Panc1 (cell line): Measurements from ENCODE around the gene ABCC1. TPM values are rescaled to one million over a fixed set of nuclear protein-coding genes. Genes with fewer than 3 reads are reported as not detected.

Source experiments
- ATAC-seq: fragments of 200-7000 bp; cut with Tn5 transposase; 2 replicates; pipeline ENCODE4 v1.9.1; 2020; ENCODE audit warnings: mild to moderate bottlenecking, moderate library complexity
- BruUV-seq: library from RNA; stranded (reverse); fragments of 400-500 nt; replicated peaks from 2 replicates; lab custom pipeline; 2021; lab: Mats Ljungman, UMichigan
- CTCF ChIA-PET: fragments of 300-600 bp; sonication (Branson Sonifier 250); formaldehyde crosslinking; loops from one replicate; lab custom pipeline; 2022; ENCODE audit warnings: antibody characterized with exemption; lab: Charles Lee
- POLR2A ChIA-PET: fragments of 300-600 bp; sonication (Branson Sonifier 250); formaldehyde crosslinking; loops from one replicate; lab custom pipeline; 2022; ENCODE audit warnings: antibody characterized with exemption; lab: Charles Lee
- DNase-seq: peaks from one replicate; pipeline ENCODE4 v3.0.0-alpha.2; 2010; ENCODE audit warnings: low read depth, low spot score
- H3K27ac ChIP-seq: 2 replicates; pipeline ENCODE4 v1.5.1; 2011; ENCODE audit warnings: mild to moderate bottlenecking, low read length, inconsistent platforms
- H3K27me3 ChIP-seq: fragments of 200-500 bp; sonication (Bioruptor generic); 2 replicates; pipeline ENCODE4 v1.6.0; 2014; ENCODE audit warnings: low read length, inconsistent platforms; ENCODE audit not compliant: control insufficient read depth, insufficient read depth
- H3K36me3 ChIP-seq: fragments of 200-500 bp; sonication (Bioruptor generic); 2 replicates; pipeline ENCODE4 v1.5.1; 2014; ENCODE audit warnings: inconsistent platforms, mild to moderate bottlenecking, low read length, moderate library complexity; ENCODE audit not compliant: control insufficient read depth, insufficient read depth
- H3K4me1 ChIP-seq: 2 replicates; pipeline ENCODE4 v1.5.1; 2011; ENCODE audit warnings: inconsistent platforms, mild to moderate bottlenecking, low read length, moderate library complexity; ENCODE audit not compliant: control insufficient read depth, insufficient read depth
- H3K4me3 ChIP-seq, 2 experiments: 2 replicates each; pipeline ENCODE4 v1.5.1; 2011 to 2012; ENCODE audit warnings: low read depth in 2 of 2, low read length in 2 of 2, mild to moderate bottlenecking in 2 of 2, inconsistent platforms in 1 of 2, moderate library complexity in 1 of 2
- H3K9me3 ChIP-seq: fragments of 200-500 bp; sonication (Bioruptor generic); 2 replicates; pipeline ENCODE4 v1.5.1; 2014; ENCODE audit warnings: low read depth, mild to moderate bottlenecking, inconsistent platforms, low read length, moderate library complexity; ENCODE audit not compliant: control insufficient read depth, insufficient read depth
- POLR2AphosphoS5 ChIP-seq: IDR thresholded peaks from 2 replicates; pipeline ENCODE4 v1.6.1; 2012; ENCODE audit warnings: mild to moderate bottlenecking, low read depth, low read length, moderate library complexity
- SIN3A ChIP-seq: IDR thresholded peaks from 2 replicates; pipeline ENCODE4 v1.6.1; 2012; ENCODE audit warnings: low read depth, mild to moderate bottlenecking, low read length, moderate library complexity, borderline replicate concordance; ENCODE audit not compliant: insufficient read depth
- TCF7L2 ChIP-seq: IDR thresholded peaks from 2 replicates; pipeline ENCODE4 v1.6.1; 2011; ENCODE audit warnings: mild to moderate bottlenecking, low read depth, low read length, inconsistent platforms
- in situ Hi-C: cut with HindIII; loops from 2 replicates; pipeline ENCODE4 v1.10.0; 2016; ENCODE audit warnings: low sequenced_read_pairs, low pct_unique_long_range_greater_than_20kb
- intact Hi-C: fragments of 100-400 bp; cut with micrococcal nuclease; formaldehyde crosslinking; loops from one replicate; pipeline ENCODE4 v1.10.0; 2022; ENCODE audit not compliant: unreplicated experiment
- total RNA-seq: library from RNA; stranded (reverse); gene quantifications from one replicate; pipeline ENCODE4 v1.2.1, GENCODE V29; 2021; ENCODE audit not compliant: unreplicated experiment
- TF ChIP-seq, protein P1 (sequence below): fragments of 450-650 bp; IDR thresholded peaks from 2 replicates; pipeline ENCODE4 v1.5.1; 2017; ENCODE audit warnings: mild to moderate bottlenecking
- TF ChIP-seq, protein P2 (sequence below), 2 experiments: IDR thresholded peaks; 2 replicates each; pipeline ENCODE4 v1.6.1; 2011 to 2012; ENCODE audit warnings: low read depth in 2 of 2, control low read depth in 1 of 2, low read length in 1 of 2, mild to moderate bottlenecking in 1 of 2, moderate library complexity in 1 of 2; ENCODE audit not compliant: insufficient read depth in 1 of 2

ABCC1 gene
- total RNA-seq, 1 experiment from 2014 or later: 296 TPM

GRCh38 chr16:16188827-16189226 is 239.4 kb downstream of the ABCC1 start:
- DNase-seq (no peak), ATAC-seq (no peak)
- intact Hi-C loops (no loop called here), in situ Hi-C loops (no loop called here)
- H3K4me1 ChIP-seq: no peaks in the 10 kb centered on the region
- H3K4me3 ChIP-seq: no peak overlapping the region
- ChIA-PET CTCF (no interaction called here), POLR2A (interaction anchor here (0.8 kb wide), 1 partner anchor 26 kb away, joined by 5 read pairs; no protein-coding TSS in a partner anchor)
- H3K27me3 ChIP-seq: no peaks in the 10 kb centered on the region
- TF ChIP-seq TCF7L2 (no peak), SIN3A (no peak), POLR2AphosphoS5 (no peak)
- TF ChIP-seq, protein P1, sequence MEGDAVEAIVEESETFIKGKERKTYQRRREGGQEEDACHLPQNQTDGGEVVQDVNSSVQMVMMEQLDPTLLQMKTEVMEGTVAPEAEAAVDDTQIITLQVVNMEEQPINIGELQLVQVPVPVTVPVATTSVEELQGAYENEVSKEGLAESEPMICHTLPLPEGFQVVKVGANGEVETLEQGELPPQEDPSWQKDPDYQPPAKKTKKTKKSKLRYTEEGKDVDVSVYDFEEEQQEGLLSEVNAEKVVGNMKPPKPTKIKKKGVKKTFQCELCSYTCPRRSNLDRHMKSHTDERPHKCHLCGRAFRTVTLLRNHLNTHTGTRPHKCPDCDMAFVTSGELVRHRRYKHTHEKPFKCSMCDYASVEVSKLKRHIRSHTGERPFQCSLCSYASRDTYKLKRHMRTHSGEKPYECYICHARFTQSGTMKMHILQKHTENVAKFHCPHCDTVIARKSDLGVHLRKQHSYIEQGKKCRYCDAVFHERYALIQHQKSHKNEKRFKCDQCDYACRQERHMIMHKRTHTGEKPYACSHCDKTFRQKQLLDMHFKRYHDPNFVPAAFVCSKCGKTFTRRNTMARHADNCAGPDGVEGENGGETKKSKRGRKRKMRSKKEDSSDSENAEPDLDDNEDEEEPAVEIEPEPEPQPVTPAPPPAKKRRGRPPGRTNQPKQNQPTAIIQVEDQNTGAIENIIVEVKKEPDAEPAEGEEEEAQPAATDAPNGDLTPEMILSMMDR: no peak
- TF ChIP-seq, protein P2, sequence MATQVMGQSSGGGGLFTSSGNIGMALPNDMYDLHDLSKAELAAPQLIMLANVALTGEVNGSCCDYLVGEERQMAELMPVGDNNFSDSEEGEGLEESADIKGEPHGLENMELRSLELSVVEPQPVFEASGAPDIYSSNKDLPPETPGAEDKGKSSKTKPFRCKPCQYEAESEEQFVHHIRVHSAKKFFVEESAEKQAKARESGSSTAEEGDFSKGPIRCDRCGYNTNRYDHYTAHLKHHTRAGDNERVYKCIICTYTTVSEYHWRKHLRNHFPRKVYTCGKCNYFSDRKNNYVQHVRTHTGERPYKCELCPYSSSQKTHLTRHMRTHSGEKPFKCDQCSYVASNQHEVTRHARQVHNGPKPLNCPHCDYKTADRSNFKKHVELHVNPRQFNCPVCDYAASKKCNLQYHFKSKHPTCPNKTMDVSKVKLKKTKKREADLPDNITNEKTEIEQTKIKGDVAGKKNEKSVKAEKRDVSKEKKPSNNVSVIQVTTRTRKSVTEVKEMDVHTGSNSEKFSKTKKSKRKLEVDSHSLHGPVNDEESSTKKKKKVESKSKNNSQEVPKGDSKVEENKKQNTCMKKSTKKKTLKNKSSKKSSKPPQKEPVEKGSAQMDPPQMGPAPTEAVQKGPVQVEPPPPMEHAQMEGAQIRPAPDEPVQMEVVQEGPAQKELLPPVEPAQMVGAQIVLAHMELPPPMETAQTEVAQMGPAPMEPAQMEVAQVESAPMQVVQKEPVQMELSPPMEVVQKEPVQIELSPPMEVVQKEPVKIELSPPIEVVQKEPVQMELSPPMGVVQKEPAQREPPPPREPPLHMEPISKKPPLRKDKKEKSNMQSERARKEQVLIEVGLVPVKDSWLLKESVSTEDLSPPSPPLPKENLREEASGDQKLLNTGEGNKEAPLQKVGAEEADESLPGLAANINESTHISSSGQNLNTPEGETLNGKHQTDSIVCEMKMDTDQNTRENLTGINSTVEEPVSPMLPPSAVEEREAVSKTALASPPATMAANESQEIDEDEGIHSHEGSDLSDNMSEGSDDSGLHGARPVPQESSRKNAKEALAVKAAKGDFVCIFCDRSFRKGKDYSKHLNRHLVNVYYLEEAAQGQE (IDR thresholded peaks at IDR 0.05; ENCODE audit: insufficient read depth in 1 of 2, low read depth in 2 of 2, low read length in 1 of 2): no peak
- H3K9me3 ChIP-seq: no peaks in the 10 kb centered on the region
- H3K27ac ChIP-seq: no peak overlapping the region
- no TSS peak for BruUV-seq
- no peaks in the 10 kb centered on the region for H3K36me3 ChIP-seq

GRCh38 chr16:16189842-16190241 is 240.4 kb downstream of the ABCC1 start:
- Histone ChIP-seq H3K27ac (no peak overlapping the region), H3K36me3 (no peaks in the 10 kb centered on the region), H3K27me3 (no peaks in the 10 kb centered on the region), H3K4me3 (no peak overlapping the region), H3K9me3 (no peaks in the 10 kb centered on the region), H3K4me1 (no peaks in the 10 kb centered on the region)
- CTCF ChIA-PET: no interaction called here
- DNase-seq (no peak), ATAC-seq (no peak)
- BruUV-seq: no TSS peak
- intact Hi-C loops: loop anchor here (10.0 kb wide), 1 partner anchor 415 kb away; no protein-coding TSS in a partner anchor
- POLR2A ChIA-PET: interaction anchor here (0.6 kb wide), 1 partner anchor 674 kb away, joined by 3 read pairs; no protein-coding TSS in a partner anchor
- no peak for TF ChIP-seq SIN3A
- TF ChIP-seq, protein P1: no peak
- no peak for TF ChIP-seq POLR2AphosphoS5
- TF ChIP-seq TCF7L2: no peak
- TF ChIP-seq, protein P2 (IDR thresholded peaks at IDR 0.05; ENCODE audit: insufficient read depth in 1 of 2, low read depth in 2 of 2, low read length in 1 of 2): no peak
- in situ Hi-C loops: no loop called here
